AG04450 (cell line): ENCODE results near the gene THBS1. TPM values are rescaled to one million over a fixed set of nuclear protein-coding genes. Genes with fewer than 3 reads are reported as not detected.

Source experiments
- CTCF ChIA-PET: fragments of 300-600, 350-600 bp; formaldehyde crosslinking; extraction: SDS; loops from one replicate; lab custom pipeline; 2022; ENCODE audit warnings: antibody characterized with exemption, inconsistent platforms; lab: Charles Lee
- POLR2A ChIA-PET: fragments of 350-600 bp; formaldehyde crosslinking; extraction: SDS; loops from one replicate; lab custom pipeline; 2021; ENCODE audit warnings: antibody characterized with exemption, inconsistent platforms; lab: Yijun Ruan, JAX
- DNase-seq: peaks from one replicate; pipeline ENCODE4 v3.0.0-alpha.2; 2011; ENCODE audit warnings: low read depth, low spot score
- H3K27ac ChIP-seq: one replicate; pipeline ENCODE4 v1.5.1; 2012; ENCODE audit warnings: low read depth, low read length, control low read depth
- H3K27me3 ChIP-seq: one replicate; pipeline ENCODE4 v1.6.0; 2012; ENCODE audit warnings: low read length; ENCODE audit not compliant: control insufficient read depth, insufficient read depth
- H3K4me3 ChIP-seq: 2 replicates; pipeline ENCODE4 v1.5.1; 2011; ENCODE audit warnings: mild to moderate bottlenecking, low read depth, low read length, control low read depth
- H3K9me3 ChIP-seq: 2 replicates; pipeline ENCODE4 v1.5.1; 2012; ENCODE audit warnings: low read length; ENCODE audit not compliant: control insufficient read depth, insufficient read depth
- CTCF ChIP-seq: IDR thresholded peaks from 2 replicates; pipeline ENCODE4 v1.5.1; 2011; ENCODE audit warnings: low read depth, low read length, control low read depth, inconsistent platforms
- polyA plus RNA-seq: library from polyadenylated mRNA; depleted of rRNA; stranded (reverse); fragments of >200 nt; gene quantifications from 2 replicates; pipeline ENCODE4 v1.2.3, GENCODE V29; 2011

The THBS1 gene
- polyA plus RNA-seq, 1 experiment = 686 TPM

GRCh38 chr15:39586387-39587095, 5.7 kb downstream of the THBS1 start:
- POLR2A ChIA-PET = interaction anchor here (0.6 to 3.3 kb wide), 9 partner anchors 10 to 456 kb away, joined by 3 to 12 read pairs (median 4); no protein-coding TSS in a partner anchor
- H3K9me3 ChIP-seq = no peaks in the 10 kb centered on the region
- TF ChIP-seq CTCF = no peak
- no peak for DNase-seq
- CTCF ChIA-PET = interaction anchor here (0.6 to 2.7 kb wide), 3 partner anchors 170 to 878 kb away, joined by 3 to 10 read pairs (median 3); no protein-coding TSS in a partner anchor
- peak overlapping the region; percentile 12 for H3K27ac ChIP-seq
- H3K27me3 ChIP-seq = no peaks in the 10 kb centered on the region
- H3K4me3 ChIP-seq = peak overlapping the region; percentile 99

GRCh38 chr15:39587096-39587721, 6.3 kb downstream of the THBS1 start:
- no peak for DNase-seq
- POLR2A ChIA-PET = interaction anchor here (0.6 to 3.3 kb wide), 7 partner anchors 9 to 872 kb away, joined by 3 to 12 read pairs (median 3); no protein-coding TSS in a partner anchor

GRCh38 chr15:39587731-39588530, 7.1 kb downstream of the THBS1 start:
- Histone ChIP-seq H3K9me3 (no peaks in the 10 kb centered on the region), H3K27ac (no peak overlapping the region), H3K4me3 (peak overlapping the region; percentile 41), H3K27me3 (no peaks in the 10 kb centered on the region)
- no peak for DNase-seq
- TF ChIP-seq CTCF = no peak
- ChIA-PET CTCF (interaction anchor here (1.1 to 2.7 kb wide), 2 partner anchors 169 to 880 kb away, joined by 3 to 10 read pairs; no protein-coding TSS in a partner anchor), POLR2A (interaction anchor here (0.6 to 3.3 kb wide), 4 partner anchors 9 to 872 kb away, joined by 3 to 12 read pairs (median 6); no protein-coding TSS in a partner anchor)

More at GRCh38 chr15:39587096-39587721, 6.3 kb downstream of the THBS1 start:
- H3K4me3 ChIP-seq = peak overlapping the region; percentile 99
- no peak for TF ChIP-seq CTCF
- H3K9me3 ChIP-seq = no peaks in the 10 kb centered on the region
- no peak overlapping the region for H3K27ac ChIP-seq
- CTCF ChIA-PET = interaction anchor here (1.1 to 2.7 kb wide), 2 partner anchors 170 to 879 kb away, joined by 3 to 10 read pairs; no protein-coding TSS in a partner anchor
- no peaks in the 10 kb centered on the region for H3K27me3 ChIP-seq

GRCh38 chr15:39588531-39589192, 7.8 kb downstream of the THBS1 start:
- no peak for TF ChIP-seq CTCF
- H3K27ac ChIP-seq = no peak overlapping the region
- H3K9me3 ChIP-seq = no peaks in the 10 kb centered on the region
- POLR2A ChIA-PET = no interaction called here
- H3K27me3 ChIP-seq = no peaks in the 10 kb centered on the region
- CTCF ChIA-PET = no interaction called here
- DNase-seq = no peak
- peak overlapping the region; percentile 41 for H3K4me3 ChIP-seq
